ENCODE results near the gene EPHB2. TPM values are rescaled to one million over a fixed set of nuclear protein-coding genes. Genes with fewer than 3 reads are reported as not detected.

The EPHB2 gene
- total RNA-seq, 1 donor: 24.9 TPM

GRCh38 chr1:22688466-22688865, 22.2 kb upstream of the EPHB2 start:
- no peak for DNase-seq (ENCODE audit: low read depth)
- no peak for TF ChIP-seq CTCF (IDR thresholded peaks at IDR 0.05; ENCODE audit: insufficient read depth, low read length)
- no peak overlapping the region for H3K4me3 ChIP-seq (ENCODE audit: low read depth, low read length)

GRCh38 chr1:22689505-22689904, 21.1 kb upstream of the EPHB2 start:
- peak; percentile 48 for DNase-seq (ENCODE audit: low read depth)

GRCh38 chr1:22691031-22691753, 19.4 kb upstream of the EPHB2 start:
- no peak overlapping the region for H3K4me3 ChIP-seq (ENCODE audit: low read depth, low read length)
- TF ChIP-seq CTCF (IDR thresholded peaks at IDR 0.05; ENCODE audit: insufficient read depth, low read length): no peak
- DNase-seq (ENCODE audit: low read depth): no peak

More at GRCh38 chr1:22689505-22689904, 21.1 kb upstream of the EPHB2 start:
- H3K4me3 ChIP-seq (ENCODE audit: low read depth, low read length): no peak overlapping the region
- TF ChIP-seq CTCF (IDR thresholded peaks at IDR 0.05; ENCODE audit: insufficient read depth, low read length): no peak

GRCh38 chr1:22694172-22694571, 16.5 kb upstream of the EPHB2 start:
- DNase-seq (ENCODE audit: low read depth): no peak
- TF ChIP-seq CTCF (IDR thresholded peaks at IDR 0.05; ENCODE audit: insufficient read depth, low read length): no peak
- no peak overlapping the region for H3K4me3 ChIP-seq (ENCODE audit: low read depth, low read length)

GRCh38 chr1:22696610-22697009, 14.0 kb upstream of the EPHB2 start:
- no peak for TF ChIP-seq CTCF (IDR thresholded peaks at IDR 0.05; ENCODE audit: insufficient read depth, low read length)

GRCh38 chr1:22697980-22698379, 12.7 kb upstream of the EPHB2 start:
- no peak overlapping the region for H3K4me3 ChIP-seq (ENCODE audit: low read depth, low read length)
- TF ChIP-seq CTCF (IDR thresholded peaks at IDR 0.05; ENCODE audit: insufficient read depth, low read length): no peak
- no peak for DNase-seq (ENCODE audit: low read depth)

More at GRCh38 chr1:22696610-22697009, 14.0 kb upstream of the EPHB2 start:
- no peak overlapping the region for H3K4me3 ChIP-seq (ENCODE audit: low read depth, low read length)
- DNase-seq (ENCODE audit: low read depth): no peak
